Breast epithelium (tissue), 4 donors: ENCODE results near the gene SACS. TPM values are rescaled to one million over a fixed set of nuclear protein-coding genes. Genes with fewer than 3 reads are reported as not detected.
A peak's percentile ranks its signal among the peaks of the same experiment; 100 is the strongest.

ENCODE experiments used
- DNase-seq, 2 donors: peaks; one replicate each; pipeline ENCODE4 v3.0.0-alpha.2; 2019; ENCODE audit warnings: low spot score in 2 of 2
- H3K27ac ChIP-seq, 2 donors: fragments of 200-600 bp; sonication (generic) in 1 of 2; one replicate each; pipeline ENCODE4 v1.5.1; 2016 to 2019; ENCODE audit warnings: mild to moderate bottlenecking in 1 of 2
- H3K27me3 ChIP-seq, 2 donors: fragments of 200-600 bp; sonication (generic) in 1 of 2; one replicate each; pipeline versions ENCODE4 v1.5.1 to v1.6.0; 2017 to 2019; ENCODE audit warnings: control low read depth in 1 of 2, mild to moderate bottlenecking in 1 of 2
- H3K36me3 ChIP-seq: fragments of 200-600 bp; one replicate; pipeline ENCODE4 v1.5.1; 2019
- H3K4me1 ChIP-seq, 2 donors: fragments of 200-600 bp; sonication (generic); one replicate each; pipeline ENCODE4 v1.5.1; 2016 to 2019; ENCODE audit warnings: control low read depth in 1 of 2
- H3K4me3 ChIP-seq, 3 donors: fragments of 200-600 bp; sonication (generic); 1 replicate in 2 of 3; 2 replicates in 1 of 3; pipeline ENCODE4 v1.5.1; 2016 to 2019; ENCODE audit warnings: mild to moderate bottlenecking in 3 of 3, moderate library complexity in 2 of 3
- H3K9me3 ChIP-seq, 2 donors: fragments of 200-600 bp; sonication (generic) in 1 of 2; one replicate each; pipeline ENCODE4 v1.5.1; 2016 to 2019; ENCODE audit warnings: control low read depth in 1 of 2
- CTCF ChIP-seq, 3 donors: fragments of 450-650 bp; IDR thresholded peaks; one replicate each; pipeline ENCODE4 v1.5.1; 2016 to 2017; ENCODE audit warnings: antibody characterized with exemption in 3 of 3, mild to moderate bottlenecking in 3 of 3, moderate library complexity in 3 of 3
- POLR2A ChIP-seq: fragments of 450-650 bp; IDR thresholded peaks from one replicate; pipeline ENCODE4 v1.6.1; 2016; ENCODE audit warnings: antibody characterized with exemption, mild to moderate bottlenecking, moderate library complexity
- POLR2AphosphoS5 ChIP-seq, 3 donors: sonication (generic); formaldehyde crosslinking; IDR thresholded peaks; one replicate each; pipeline ENCODE4 v1.6.1; 2017; ENCODE audit warnings: antibody characterized with exemption in 3 of 3
- intact Hi-C: fragments of 100-400 bp; cut with DNase I; formaldehyde crosslinking; loops from one replicate; pipeline ENCODE4 v1.15.1; 2023; ENCODE audit warnings: low total_unique reads
- total RNA-seq, 3 donors: library from RNA; depleted of rRNA; stranded (reverse); fragments of >200 nt; gene quantifications; one replicate each; pipeline ENCODE4 v1.1.0, GENCODE V29; 2016

SACS gene
- total RNA-seq, 3 donors from 2014 or later: 26.2 to 36.3 (median 32.4) TPM

- H3K27ac ChIP-seq: peak overlapping the region; percentile 19 to 80
- H3K4me3 ChIP-seq: no peak overlapping the region
- intact Hi-C loops: no loop called here
- TF ChIP-seq CTCF (IDR thresholded peaks at IDR 0.05) (no peak), POLR2AphosphoS5 (IDR thresholded peaks at IDR 0.05) (no peak), POLR2A (no peak)
- no peaks in the 10 kb centered on the region for H3K27me3 ChIP-seq
- no peak for DNase-seq
- H3K9me3 ChIP-seq: no peaks in the 10 kb centered on the region
- no peaks in the 10 kb centered on the region for H3K4me1 ChIP-seq
- H3K36me3 ChIP-seq: peaks cover under 1% of the 10 kb centered on the region
These were observed 84.2 kb downstream of the SACS start for GRCh38 chr13:23349161-23349897.

GRCh38 chr13:23348262-23349127 lies 85.0 kb downstream of the SACS start:
- intact Hi-C loops: no loop called here
- Histone ChIP-seq H3K4me1 (no peaks in the 10 kb centered on the region), H3K4me3 (no peak overlapping the region), H3K9me3 (no peaks in the 10 kb centered on the region), H3K27ac (no peak overlapping the region), H3K36me3 (no peaks in the 10 kb centered on the region), H3K27me3 (no peaks in the 10 kb centered on the region)
- TF ChIP-seq POLR2A: no peak
- TF ChIP-seq CTCF (IDR thresholded peaks at IDR 0.05): no peak
- TF ChIP-seq POLR2AphosphoS5 (IDR thresholded peaks at IDR 0.05): no peak
- DNase-seq: no peak

- Histone ChIP-seq H3K36me3 (no peaks in the 10 kb centered on the region), H3K4me1 (no peaks in the 10 kb centered on the region), H3K9me3 (no peaks in the 10 kb centered on the region), H3K4me3 (no peak overlapping the region), H3K27me3 (no peaks in the 10 kb centered on the region), H3K27ac (no peak overlapping the region)
- TF ChIP-seq POLR2A: no peak
- no peak for TF ChIP-seq POLR2AphosphoS5 (IDR thresholded peaks at IDR 0.05)
- no peak for TF ChIP-seq CTCF (IDR thresholded peaks at IDR 0.05)
- intact Hi-C loops: no loop called here
- no peak for DNase-seq
These were observed 85.9 kb downstream of the SACS start for GRCh38 chr13:23347601-23348000.

- Histone ChIP-seq H3K4me3 (no peak overlapping the region), H3K9me3 (no peaks in the 10 kb centered on the region), H3K36me3 (no peaks in the 10 kb centered on the region), H3K27ac (no peak overlapping the region), H3K27me3 (no peaks in the 10 kb centered on the region), H3K4me1 (no peaks in the 10 kb centered on the region)
- TF ChIP-seq CTCF (IDR thresholded peaks at IDR 0.05): no peak
- intact Hi-C loops: no loop called here
- DNase-seq: no peak
These were observed 88.4 kb downstream of the SACS start for GRCh38 chr13:23344931-23345595.
